Keratinocyte (primary cell): ENCODE data around the gene PEDS1.

Experiments
- CTCF ChIP-seq, 3 experiments: IDR thresholded peaks in 1 of 3; conservative IDR thresholded peaks in 1 of 3; optimal IDR thresholded peaks in 1 of 3; 2 replicates in 2 of 3; 3 replicates in 1 of 3; pipeline versions ENCODE3 to v1.5.1; 2011; ENCODE audit warnings: low read length in 3 of 3, mild to moderate bottlenecking in 3 of 3, moderate library complexity in 2 of 3, control low read depth in 1 of 3, inconsistent platforms in 1 of 3; ENCODE audit not compliant: insufficient read depth in 2 of 3; ENCODE audit errors: extremely low read depth in 1 of 3
- EZH2 ChIP-seq: IDR thresholded peaks from one replicate; pipeline ENCODE4 v1.6.1; 2012; ENCODE audit warnings: inconsistent platforms, mild to moderate bottlenecking, low read length, moderate library complexity

DNA sequence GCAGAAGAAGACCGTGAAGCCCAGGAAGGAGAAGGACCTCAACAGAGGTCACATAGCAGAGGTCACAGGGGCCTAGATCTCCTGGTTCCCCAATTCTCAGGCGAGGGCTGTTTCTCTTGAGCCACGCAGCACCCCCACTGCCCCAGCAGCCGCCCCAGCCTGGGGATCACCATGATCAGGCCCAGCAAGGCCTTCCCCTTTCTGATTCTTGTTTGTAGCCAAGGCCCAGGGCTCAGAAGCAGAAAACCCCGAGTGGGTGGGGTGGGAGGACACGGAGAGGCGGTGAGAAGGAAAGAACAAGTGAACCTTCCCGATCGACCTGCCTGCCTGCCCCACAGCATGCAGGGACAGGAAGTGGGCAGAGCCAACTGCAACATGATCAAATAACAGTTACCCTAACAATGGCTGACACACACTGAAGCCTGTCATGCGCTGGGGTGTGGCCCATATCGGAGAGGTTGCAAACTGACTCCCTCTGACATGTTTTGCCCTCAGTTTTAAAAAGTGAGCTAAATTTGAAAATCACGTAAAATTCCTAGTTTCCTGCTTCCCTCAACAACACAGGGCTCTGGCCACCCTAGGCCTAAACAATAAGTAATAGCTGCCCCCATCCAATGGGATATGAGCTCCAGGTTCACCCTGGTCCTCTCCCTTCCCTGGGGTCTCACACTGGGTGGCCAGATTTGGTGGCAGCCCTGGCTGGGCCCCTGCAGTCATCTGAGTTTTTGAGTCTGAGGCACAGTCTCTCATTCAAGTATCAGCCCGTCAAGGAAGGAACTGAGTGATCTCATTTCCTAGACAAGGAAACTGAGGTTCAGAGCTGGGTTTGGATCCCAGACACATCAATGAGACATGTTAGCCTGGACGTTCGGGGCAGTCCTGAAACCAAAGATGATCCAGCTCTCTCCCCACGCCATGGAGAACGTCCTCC is 6.5 kb downstream of the PEDS1 start:
- TF ChIP-seq CTCF (optimal IDR thresholded peaks at IDR 0.05 in 1 of 3, IDR thresholded peaks at IDR 0.05 in 1 of 3, conservative IDR thresholded peaks at IDR 0.05 in 1 of 3; ENCODE audit: extremely low read depth in 1 of 3, insufficient read depth in 2 of 3, low read length in 3 of 3) (no peak), EZH2 (no peak)
